Nephron progenitor cell (in vitro differentiated cells): ENCODE measurements around the gene DUSP5.
"Not testable (repeated sequence)": the region's sequence is repeated elsewhere in the genome, so short reads cannot be mapped to it uniquely, and the experiment has no call there.

Source experiments
- DNase-seq: peaks from one replicate; pipeline ENCODE4 v3.0.0; 2021
- H3K27ac Mint-ChIP-seq: 2 replicates; pipeline ENCODE4 v1.8.0; 2021; ENCODE audit warnings: mild to moderate bottlenecking, moderate library complexity, mixed read lengths
- H3K27me3 Mint-ChIP-seq: 2 replicates; pipeline ENCODE4 v1.8.0; 2021; ENCODE audit warnings: mild to moderate bottlenecking, low read depth, mixed read lengths; ENCODE audit not compliant: poor library complexity
- H3K36me3 Mint-ChIP-seq: 2 replicates; pipeline ENCODE4 v1.8.0; 2021; ENCODE audit warnings: low read depth, mixed read lengths
- H3K4me1 Mint-ChIP-seq: 2 replicates; pipeline ENCODE4 v1.8.0; 2021; ENCODE audit warnings: mixed read lengths
- H3K4me3 Mint-ChIP-seq: 2 replicates; pipeline ENCODE4 v1.8.0; 2021; ENCODE audit warnings: mild to moderate bottlenecking, moderate library complexity, mixed read lengths
- H3K9me3 Mint-ChIP-seq: 2 replicates; pipeline ENCODE4 v1.8.0; 2021; ENCODE audit warnings: mild to moderate bottlenecking, moderate library complexity, mixed read lengths
- TF ChIP-seq, protein P1 (sequence below): fragments of 200-600 bp; sonication (generic); IDR thresholded peaks from 2 replicates; pipeline ENCODE4 v1.5.0; 2021; ENCODE audit warnings: antibody characterized with exemption

Gene DUSP5

DNA sequence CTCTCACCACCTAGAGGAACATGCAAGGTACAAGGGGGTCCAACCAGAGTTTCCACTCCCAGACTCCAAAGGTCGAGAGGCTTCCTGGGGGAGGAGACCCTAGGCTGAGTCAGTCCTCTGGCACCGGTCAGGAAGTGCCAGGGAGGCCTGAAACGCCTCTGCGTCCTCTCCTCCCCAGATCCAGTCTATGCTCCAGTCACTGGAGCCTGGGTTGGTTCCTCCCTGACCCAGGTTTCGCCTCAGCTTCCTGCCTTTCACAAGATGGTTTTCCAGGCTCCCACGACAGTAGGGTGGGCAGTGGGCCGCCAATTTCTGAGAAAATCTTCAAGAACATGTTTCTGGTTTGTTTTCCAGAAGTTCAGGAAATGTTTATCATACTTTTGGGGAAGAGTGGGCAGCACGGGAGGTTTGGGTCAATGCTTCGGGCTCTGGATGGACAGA, 30.0 kb downstream of the DUSP5 start:
- Mint-ChIP-seq H3K36me3 (no peaks in the 10 kb centered on the region), H3K9me3 (no peaks in the 10 kb centered on the region), H3K27me3 (peaks cover 15% of the 10 kb centered on the region), H3K27ac (no peak overlapping the region), H3K4me3 (no peak overlapping the region), H3K4me1 (peaks cover 24% of the 10 kb centered on the region)
- TF ChIP-seq, protein P1, sequence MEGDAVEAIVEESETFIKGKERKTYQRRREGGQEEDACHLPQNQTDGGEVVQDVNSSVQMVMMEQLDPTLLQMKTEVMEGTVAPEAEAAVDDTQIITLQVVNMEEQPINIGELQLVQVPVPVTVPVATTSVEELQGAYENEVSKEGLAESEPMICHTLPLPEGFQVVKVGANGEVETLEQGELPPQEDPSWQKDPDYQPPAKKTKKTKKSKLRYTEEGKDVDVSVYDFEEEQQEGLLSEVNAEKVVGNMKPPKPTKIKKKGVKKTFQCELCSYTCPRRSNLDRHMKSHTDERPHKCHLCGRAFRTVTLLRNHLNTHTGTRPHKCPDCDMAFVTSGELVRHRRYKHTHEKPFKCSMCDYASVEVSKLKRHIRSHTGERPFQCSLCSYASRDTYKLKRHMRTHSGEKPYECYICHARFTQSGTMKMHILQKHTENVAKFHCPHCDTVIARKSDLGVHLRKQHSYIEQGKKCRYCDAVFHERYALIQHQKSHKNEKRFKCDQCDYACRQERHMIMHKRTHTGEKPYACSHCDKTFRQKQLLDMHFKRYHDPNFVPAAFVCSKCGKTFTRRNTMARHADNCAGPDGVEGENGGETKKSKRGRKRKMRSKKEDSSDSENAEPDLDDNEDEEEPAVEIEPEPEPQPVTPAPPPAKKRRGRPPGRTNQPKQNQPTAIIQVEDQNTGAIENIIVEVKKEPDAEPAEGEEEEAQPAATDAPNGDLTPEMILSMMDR, result no peak
- no peak for DNase-seq

DNA sequence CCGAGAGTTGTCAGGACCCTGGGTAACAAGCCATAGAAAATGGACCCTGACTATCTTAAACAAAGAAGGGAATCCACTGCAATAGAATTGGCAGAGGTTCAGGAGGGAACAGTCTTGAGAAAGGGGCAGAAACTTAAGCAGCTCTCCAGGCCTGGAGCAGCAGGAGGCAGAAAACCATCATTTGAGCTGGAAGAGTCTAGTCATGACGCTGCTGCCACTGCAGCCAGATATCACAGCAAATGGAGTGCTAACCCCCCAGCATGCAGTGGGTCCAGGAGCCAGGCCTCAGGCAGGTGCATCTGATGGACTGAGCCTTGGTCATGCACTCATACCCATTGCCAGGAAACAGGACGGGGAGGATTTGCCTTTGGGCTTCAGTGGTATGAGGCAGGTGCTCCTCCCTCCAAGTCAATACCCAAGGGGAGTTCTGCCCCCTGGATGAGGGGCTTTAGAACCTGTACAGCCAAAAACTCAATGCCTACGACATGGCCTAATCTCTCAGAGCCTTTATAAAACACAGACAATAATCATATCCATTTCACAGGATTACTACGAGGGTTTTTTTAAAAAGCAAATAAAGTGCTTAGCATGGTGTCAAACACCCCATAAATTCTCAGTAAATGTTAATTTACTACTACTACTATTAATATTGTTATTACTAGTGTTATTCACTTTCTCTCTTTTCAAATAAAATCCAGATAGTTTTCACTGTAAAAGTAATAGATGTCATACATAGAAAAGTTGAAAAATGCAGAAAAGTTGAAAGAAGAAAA, 30.7 kb downstream of the DUSP5 start:
- DNase-seq, result no peak
- Mint-ChIP-seq H3K4me3 (no peak overlapping the region), H3K4me1 (peaks cover 27% of the 10 kb centered on the region), H3K36me3 (no peaks in the 10 kb centered on the region), H3K27me3 (peaks cover 15% of the 10 kb centered on the region), H3K27ac (no peak overlapping the region), H3K9me3 (no peaks in the 10 kb centered on the region)
- TF ChIP-seq, protein P1, result no peak

DNA sequence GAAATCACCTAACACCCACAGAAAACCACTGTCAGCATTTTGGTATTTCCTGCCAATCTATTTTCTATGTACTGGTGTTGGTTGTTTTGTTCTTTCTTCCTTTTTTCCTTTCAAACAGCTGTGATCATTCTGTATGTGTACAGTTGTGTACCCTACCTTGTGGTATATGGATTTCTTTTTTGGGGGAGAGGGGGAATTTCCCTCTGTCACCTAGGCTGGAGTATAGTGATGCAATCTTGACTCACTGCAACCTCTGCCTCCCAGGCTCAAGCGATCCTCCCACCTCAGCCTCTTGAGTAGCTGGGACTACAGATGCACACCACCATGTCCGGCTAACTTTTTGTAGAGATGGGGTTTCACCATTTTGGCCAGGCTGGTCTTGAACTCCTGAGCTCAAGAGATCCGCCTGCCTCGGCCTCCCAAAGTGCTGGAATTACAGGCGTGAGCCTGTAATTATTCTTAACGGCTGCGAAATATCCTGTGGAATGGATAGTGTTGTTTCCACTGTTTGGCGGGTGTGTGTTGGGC, 31.4 kb downstream of the DUSP5 start:
- H3K36me3 Mint-ChIP-seq, H3K27ac Mint-ChIP-seq, H3K9me3 Mint-ChIP-seq, H3K4me3 Mint-ChIP-seq, DNase-seq: not testable (repeated sequence)
- H3K27me3 Mint-ChIP-seq, result peaks cover 15% of the 10 kb centered on the region
- peaks cover 25% of the 10 kb centered on the region for H3K4me1 Mint-ChIP-seq

DNA sequence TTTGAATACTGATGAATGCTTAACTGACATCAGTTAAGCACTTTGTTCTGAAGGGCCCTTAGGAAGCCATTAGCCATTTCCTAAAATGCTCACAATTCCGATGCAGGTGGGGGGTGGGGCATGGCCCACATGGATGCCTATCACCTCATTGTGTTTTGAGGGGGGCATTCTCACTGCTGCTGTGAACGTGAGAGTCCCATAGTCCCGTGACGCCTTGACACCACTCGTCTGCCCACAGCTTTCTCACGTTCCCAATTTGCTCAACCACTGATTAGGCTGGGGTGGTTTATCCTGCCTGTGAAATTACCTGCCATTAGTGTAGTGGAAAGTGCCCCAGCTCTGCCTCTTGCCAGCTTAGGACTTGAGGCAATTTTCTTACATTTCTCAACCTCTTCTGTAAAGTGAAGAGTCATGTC, 31.9 kb downstream of the DUSP5 start:
- TF ChIP-seq, protein P1, result no peak

DNA sequence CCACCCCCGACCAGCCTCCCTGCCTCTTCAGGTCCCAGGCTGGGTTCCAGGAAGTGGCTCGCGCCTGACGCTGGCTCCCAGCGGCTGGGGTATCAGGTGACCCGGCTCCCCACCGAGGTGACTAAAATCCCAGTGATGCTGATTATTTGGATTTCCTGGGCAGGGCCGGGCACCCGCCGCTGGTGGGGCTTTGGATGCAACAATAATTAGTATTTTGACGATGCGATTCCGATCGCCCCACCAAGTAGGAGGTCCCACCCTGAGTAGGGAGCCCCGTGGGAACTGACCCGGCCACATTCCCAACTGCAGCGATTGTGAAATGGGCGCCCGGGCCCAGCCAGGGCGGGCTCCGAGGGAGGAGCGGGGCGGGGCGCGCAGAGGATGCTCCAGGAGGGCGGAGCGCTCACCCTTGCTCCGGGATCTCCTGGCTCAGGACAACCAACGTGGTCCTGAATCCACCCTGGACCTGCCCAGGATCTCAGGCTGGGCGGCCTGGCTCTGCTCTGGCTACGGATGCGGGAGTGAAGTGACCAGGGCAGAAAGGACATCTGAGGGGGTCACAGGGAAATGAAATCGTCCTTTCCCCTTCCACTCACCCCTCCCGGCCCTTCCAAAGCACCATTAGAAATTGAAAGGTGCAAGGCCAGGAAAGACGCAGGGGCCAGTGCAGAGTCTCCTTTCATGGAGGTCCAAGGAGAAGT, 32.6 kb downstream of the DUSP5 start:
- Mint-ChIP-seq H3K9me3 (no peaks in the 10 kb centered on the region), H3K27ac (no peak overlapping the region), H3K36me3 (no peaks in the 10 kb centered on the region), H3K27me3 (peaks cover 15% of the 10 kb centered on the region), H3K4me1 (peaks cover 31% of the 10 kb centered on the region), H3K4me3 (peak overlapping the region; percentile 66)
- TF ChIP-seq, protein P1, result no peak
- peak; percentile 74 for DNase-seq

More for the DNA sequence above, 31.9 kb downstream of the DUSP5 start:
- Mint-ChIP-seq H3K9me3 (no peaks in the 10 kb centered on the region), H3K27me3 (peaks cover 15% of the 10 kb centered on the region), H3K36me3 (no peaks in the 10 kb centered on the region), H3K4me1 (peaks cover 29% of the 10 kb centered on the region), H3K27ac (no peak overlapping the region), H3K4me3 (peak overlapping the region; percentile 66)
- DNase-seq, result no peak

DNA sequence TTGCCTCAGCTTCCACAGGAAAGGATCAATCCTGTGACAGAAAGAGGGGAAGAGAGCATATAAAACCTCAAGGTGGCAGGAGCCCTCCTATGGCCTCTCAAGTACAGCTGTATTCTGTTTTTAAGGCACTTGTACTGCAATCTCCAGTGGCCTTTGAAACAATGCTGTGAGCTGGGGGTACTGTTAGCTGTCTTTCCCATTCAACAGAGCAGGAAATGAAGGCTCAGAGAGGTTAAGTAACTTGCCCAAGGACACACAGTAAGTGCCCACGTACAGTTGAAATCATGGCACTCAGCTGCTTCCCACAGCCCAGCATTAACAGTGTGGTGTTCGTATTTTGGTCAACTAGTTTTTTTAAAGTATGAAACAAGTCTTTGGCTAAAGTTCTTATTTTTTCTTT, 34.0 kb downstream of the DUSP5 start:
- H3K27me3 Mint-ChIP-seq, result peaks cover 18% of the 10 kb centered on the region
- H3K9me3 Mint-ChIP-seq, result no peaks in the 10 kb centered on the region
- TF ChIP-seq, protein P1, result no peak
- no peak for DNase-seq
- no peaks in the 10 kb centered on the region for H3K36me3 Mint-ChIP-seq
- no peak overlapping the region for H3K27ac Mint-ChIP-seq
- peaks cover 41% of the 10 kb centered on the region for H3K4me1 Mint-ChIP-seq
- H3K4me3 Mint-ChIP-seq, result no peak overlapping the region

DNA sequence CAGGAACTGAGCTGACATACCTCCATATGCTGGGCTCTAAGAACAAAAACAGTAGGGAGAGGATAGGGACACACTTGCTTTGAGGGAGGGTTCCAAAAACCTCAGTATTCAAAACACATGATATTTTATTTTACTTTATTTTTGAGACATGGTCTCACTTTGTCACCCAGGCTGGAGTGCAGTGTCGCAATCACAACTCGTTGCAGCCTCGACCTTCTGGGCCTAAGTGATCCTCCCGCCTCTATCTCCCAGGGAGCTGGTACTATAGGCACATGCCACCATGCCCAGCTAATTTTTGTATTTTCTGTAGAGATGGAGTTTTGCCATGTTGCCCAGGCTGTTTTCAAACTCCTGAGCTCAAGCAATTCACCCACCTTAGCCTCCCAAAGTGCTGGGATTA, 34.9 kb downstream of the DUSP5 start:
- DNase-seq, H3K36me3 Mint-ChIP-seq, H3K9me3 Mint-ChIP-seq, H3K27ac Mint-ChIP-seq, H3K4me3 Mint-ChIP-seq: not testable (repeated sequence)
- Mint-ChIP-seq H3K27me3 (peaks cover 14% of the 10 kb centered on the region), H3K4me1 (peaks cover 43% of the 10 kb centered on the region)
